Measurements from ENCODE around the gene CPLX1.

Gene CPLX1
- long read RNA-seq, donor 1, partial matches to known transcripts = 0 of 4 reads
- long read RNA-seq, donor 1, other reads (novel, unspliced or antisense) = 0 of 4 reads
- long read RNA-seq, donor 2, partial matches to known transcripts = 0 of 1 reads
- long read RNA-seq, donor 2, other reads (novel, unspliced or antisense) = 0 of 1 reads
- long read RNA-seq, donor 3 = 0 reads
- long read RNA-seq, donor 4 = 0 reads
- long read RNA-seq, donor 5 = 0 reads
- long read RNA-seq, donor 6 = 0 reads
- long read RNA-seq, donor 7, partial matches to known transcripts = 0 of 1 reads
- long read RNA-seq, donor 7, other reads (novel, unspliced or antisense) = 0 of 1 reads
- long read RNA-seq, donor 8, partial matches to known transcripts = 5 of 5 reads
- long read RNA-seq, donor 8, other reads (novel, unspliced or antisense) = 0 of 5 reads

- no peak for DNase-seq
Measured at GRCh38 chr4:825971-826330, at the start of gene CPLX1. Gene CPLX1, minus strand, starts transcription at chr4:826129. Its CDS starts 1,607 bp downstream, at chr4:824522.

DNA sequence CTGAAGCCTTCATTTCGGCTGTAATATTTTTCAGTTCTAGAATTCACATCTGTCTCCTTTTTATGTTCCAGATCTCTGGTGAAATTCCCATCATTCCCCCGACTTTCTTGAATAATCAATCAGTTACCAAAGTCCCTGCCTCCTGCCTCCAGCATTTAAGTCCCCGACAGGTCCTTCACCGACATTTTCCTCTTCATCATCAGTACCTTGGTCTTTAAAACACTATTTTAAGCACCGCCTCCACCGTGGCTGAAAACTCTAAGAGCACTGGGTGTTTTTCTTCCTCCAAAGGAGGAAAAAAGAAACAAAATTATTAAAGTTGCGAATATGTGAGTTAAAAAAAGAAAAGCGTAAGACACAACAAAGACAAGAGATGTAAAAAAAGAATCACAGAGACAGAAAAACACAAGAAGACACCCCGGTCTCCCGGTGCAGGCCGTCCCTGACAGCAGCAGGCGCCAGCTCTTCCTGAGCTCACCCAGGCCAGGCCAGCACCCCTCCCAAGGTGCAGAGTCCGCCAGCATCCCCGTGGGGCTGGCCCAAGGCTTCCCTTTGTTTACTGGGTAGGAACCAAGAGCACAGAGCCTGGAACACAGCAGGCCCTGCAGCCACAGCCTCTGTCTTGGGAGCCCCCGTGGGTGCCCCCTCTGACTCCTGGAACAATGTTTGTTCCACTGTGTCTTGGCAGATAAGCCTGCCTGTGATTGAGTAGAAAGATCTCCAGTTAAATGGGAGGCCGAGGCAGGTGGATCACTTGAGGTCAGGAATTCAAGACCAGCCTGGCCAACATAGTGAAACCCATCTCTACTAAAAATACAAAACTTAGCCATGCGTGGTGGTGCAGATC, 49.3 kb upstream of the CPLX1 start:
- DNase-seq = no peak

DNA sequence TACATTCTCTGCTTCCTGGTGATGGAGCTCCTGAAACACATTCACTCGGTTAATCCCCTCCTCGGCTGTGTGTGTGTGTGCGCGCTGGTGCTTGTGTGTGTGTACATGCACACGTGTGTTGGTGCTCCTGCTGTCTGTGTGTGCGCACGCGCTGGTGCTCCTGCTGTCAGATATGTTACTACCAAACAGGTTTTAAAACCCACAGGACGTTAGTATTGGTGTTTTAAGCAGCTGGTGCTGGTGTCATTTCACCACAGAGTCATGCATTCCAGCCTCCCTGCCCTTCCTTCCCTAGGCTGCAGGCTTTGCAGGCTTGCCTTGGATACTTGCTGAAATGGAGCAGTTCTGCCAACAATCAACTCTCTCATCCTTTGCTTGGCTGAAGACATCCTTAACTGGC, 48.1 kb upstream of the CPLX1 start:
- DNase-seq = no peak

DNA sequence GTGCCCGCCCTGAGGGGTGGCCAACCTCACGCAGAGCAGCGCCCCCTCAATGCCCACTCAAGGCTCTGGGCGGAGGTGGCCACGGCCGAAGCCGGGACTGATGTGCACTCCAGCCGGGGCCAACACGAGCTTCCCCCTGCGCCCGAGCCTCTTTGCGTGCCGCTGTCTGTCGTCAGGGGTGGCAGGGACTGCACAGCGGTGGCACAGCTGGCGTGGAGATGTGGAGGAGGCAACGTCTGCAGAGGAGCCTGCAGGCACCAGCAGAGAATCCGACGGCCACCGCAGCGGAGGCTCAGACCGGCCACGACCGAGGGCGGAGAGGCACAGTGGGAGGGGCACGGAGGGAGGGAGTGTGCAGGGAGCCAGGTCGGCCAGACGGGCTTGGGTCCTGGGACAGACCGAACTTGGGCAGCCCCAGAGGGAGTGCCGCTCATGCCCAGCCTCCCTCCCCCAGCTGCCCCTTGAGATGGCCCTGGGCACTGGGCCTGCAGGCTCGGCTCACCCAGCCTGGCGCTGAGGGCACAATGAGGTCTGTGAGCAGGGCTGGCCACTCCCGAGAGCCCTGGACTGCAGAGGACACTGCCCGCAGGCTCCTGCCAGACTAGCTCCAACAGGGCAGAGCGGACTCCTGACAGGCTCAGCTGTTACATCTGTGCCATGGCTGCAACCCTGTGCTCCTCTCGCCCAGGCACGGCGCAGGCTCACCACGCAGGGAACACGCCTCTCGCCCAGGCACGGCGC, 46.5 kb upstream of the CPLX1 start:
- no peak for DNase-seq

DNA sequence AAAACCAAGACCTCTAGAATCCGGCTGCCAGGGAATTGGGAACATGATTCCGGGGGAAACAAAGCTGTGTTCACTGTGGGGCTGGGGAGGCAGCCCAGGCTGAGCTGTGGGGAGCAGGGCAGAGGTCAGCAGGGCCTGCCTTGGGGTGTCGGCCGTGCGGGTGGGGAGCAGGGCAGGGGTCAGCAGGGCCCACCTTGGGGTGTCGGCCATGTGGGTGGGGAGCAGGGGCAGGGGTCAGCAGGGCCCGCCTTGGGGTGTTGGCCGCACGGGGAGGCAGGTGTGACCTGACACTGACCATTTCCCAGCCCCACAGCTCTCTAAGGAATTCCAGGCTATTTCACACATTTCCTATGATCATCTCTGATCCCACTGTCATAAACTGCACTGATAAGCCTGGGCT, 45.6 kb upstream of the CPLX1 start:
- DNase-seq = no peak

- DNase-seq = no peak
Measured at GRCh38 chr4:870951-871350, 45.0 kb upstream of the CPLX1 start.

DNA sequence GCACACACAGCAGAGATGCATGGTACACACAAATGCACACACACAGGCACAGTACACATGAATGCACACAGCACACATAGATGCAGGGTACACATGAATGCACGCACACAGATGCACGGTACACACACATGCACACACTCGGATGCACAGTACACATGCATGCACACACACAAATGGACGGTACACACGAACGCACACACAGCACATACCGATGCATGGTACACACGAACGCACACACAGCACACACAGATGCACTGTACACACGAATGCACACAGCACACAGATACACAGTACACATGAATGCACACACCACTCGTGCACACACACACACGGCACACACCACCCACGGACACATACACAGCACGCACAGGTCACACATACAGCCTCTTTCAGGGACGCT, 43.8 kb upstream of the CPLX1 start:
- DNase-seq = no peak

GRCh38 chr4:868421-868820, 42.5 kb upstream of the CPLX1 start:
- DNase-seq = no peak

- DNase-seq = no peak
Measured at GRCh38 chr4:867526-868250, 41.8 kb upstream of the CPLX1 start.

GRCh38 chr4:866761-867390, 40.9 kb upstream of the CPLX1 start:
- DNase-seq = no peak

DNA sequence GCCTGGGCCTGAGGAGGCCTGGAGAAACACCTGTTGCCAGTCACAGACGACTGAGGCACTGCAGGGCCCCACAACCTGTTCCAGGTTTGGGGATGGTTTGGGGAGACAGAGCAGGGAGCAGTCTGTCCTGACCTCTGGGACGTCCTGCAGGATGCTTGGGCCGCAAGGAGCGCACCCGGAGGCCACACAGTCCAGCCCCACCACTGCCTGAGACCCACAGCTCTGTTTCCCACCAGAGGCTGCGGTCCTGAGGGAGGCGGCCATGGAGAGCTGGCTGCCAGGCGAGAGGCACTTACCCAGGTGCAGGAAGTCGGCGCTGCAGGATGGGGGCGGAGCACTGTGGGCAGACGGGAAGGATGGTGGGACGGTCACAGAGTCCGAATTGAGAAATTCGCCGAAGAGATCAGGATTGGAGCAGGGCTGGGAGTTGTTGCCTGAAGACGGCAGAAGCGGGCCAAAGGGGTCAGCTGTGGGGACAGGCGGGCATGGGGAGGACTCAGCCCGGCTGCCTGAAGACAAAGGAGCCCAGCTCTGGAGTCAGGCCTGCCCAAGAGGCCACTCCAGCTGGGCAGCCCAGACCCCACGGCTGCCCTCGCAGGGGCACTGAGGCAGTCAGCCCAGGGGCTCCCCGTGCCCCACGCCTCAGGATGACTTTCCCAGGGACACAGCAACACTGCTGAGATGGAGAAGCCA, 40.3 kb upstream of the CPLX1 start:
- no peak for DNase-seq

- no peak for DNase-seq
Measured at GRCh38 chr4:865572-865971, 39.6 kb upstream of the CPLX1 start.

DNA sequence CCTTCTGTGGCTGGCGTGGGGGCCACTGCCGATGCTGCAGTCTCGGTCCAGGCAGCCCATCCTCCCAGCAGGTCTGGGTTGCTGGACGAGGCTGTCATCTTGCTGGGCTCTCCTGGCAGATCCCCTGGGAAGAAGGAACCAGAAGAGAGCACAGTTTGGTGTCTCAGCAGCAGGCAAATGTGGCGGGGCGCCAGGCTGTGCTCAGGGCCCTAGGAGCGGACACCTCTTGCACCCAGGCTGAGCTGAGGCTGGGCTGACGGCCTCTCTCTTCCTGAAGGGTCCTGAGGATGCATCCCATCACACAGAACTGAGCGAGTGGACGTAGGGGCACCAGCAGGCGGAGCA, 39.2 kb upstream of the CPLX1 start:
- DNase-seq = no peak

- no peak for DNase-seq
Measured at GRCh38 chr4:864456-865120, 38.7 kb upstream of the CPLX1 start.

- DNase-seq = no peak
Measured at GRCh38 chr4:860561-860960, 34.6 kb upstream of the CPLX1 start.

DNA sequence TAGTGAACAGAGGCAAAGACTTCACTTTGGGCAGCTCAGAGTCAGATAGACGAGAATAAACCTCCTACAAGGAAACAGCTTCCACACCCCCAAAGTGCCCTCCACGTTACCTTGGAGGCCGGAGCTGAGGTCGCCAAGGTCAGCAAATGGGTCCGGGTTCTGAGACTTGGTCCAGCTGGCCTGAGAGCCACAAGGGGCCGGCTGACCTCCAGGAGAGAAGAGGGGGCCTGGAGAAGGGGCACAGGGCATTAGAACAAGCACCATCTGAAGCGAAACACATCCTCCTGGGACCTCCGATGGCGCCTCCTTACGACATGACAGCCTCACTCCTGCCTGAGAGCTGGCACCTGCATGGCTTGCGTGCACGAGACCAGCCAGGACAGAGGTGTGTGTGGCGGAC, 33.6 kb upstream of the CPLX1 start:
- no peak for DNase-seq

GRCh38 chr4:858831-859451, 33.0 kb upstream of the CPLX1 start:
- DNase-seq = no peak

GRCh38 chr4:858041-858481, 32.1 kb upstream of the CPLX1 start:
- no peak for DNase-seq

DNA sequence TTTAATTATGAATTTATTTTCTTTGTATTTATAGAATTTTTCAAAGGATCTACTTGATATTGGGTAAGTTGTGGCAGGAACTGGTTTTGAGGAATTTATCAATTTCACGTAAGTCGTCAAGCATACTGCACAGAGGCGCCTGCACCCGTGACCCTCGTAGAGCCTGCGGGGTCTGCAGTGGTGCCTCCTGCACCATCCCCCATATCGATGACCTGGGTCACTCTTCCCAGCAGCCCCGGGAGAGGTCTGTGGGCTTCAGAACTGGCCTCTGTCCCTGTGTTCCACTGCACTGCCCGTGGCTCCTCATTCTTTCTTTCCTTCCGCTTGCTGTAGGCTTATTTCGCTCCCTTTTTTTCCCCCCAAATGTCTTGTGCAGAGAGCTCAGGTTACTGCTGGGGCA, 31.5 kb upstream of the CPLX1 start:
- DNase-seq = no peak

DNA sequence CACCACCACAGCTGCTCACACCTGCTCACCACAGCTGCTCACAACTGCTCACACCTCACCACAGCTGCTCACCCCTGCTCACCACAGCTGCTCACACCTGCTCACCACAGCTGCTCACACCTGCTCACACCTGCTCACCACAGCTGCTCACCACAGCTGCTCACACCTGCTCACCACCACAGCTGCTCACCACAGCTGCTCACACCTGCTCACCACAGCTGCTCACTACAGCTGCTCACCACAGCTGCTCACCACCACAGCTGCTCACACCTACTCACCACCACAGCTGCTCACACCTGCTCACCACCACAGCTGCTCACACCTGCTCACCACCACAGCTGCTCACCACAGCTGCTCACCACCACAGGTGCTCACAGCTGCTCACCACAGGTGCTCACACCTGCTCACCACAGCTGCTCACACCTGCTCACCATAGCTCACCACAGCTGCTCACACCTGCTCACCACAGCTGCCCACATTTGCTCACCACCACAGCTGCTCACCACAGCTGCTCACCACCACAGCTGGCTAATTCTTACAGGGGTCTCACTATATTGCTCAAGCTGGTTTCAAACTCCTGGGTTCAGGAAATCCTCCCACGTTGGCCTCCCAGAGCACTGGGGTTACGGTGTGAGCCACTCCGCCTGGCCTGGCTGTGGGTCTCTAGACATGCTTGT, 30.4 kb upstream of the CPLX1 start:
- no peak for DNase-seq
